Mesenteric fat pad (tissue), 1 donor: ENCODE measurements around the gene ZSWIM5. TPM values are rescaled to one million over a fixed set of nuclear protein-coding genes. Genes with fewer than 3 reads are reported as not detected.
"Not testable (repeated sequence)": the region's sequence is repeated elsewhere in the genome, so short reads cannot be mapped to it uniquely, and the experiment has no call there.

Experiments
- DNase-seq: peaks from one replicate; pipeline ENCODE4 v3.0.0-alpha.2; 2020; ENCODE audit warnings: low spot score
- total RNA-seq: library from RNA; stranded (reverse); fragmentation: NEBNext Ultra II Directional; extraction: Animal tissue kit (Norgen Biotek cat#: 25700); gene quantifications from one replicate; pipeline ENCODE4 v1.2.1, GENCODE V29; 2021
- donor health status: DM: yes; HTN: yes; CAD: no.

The ZSWIM5 gene
- total RNA-seq, 1 donor from 2014 or later, result 0.42 TPM

GRCh38 chr1:45148209-45148825 is 58.1 kb downstream of the ZSWIM5 start:
- DNase-seq, result no peak

- DNase-seq, result no peak
These were observed 59.6 kb downstream of the ZSWIM5 start for GRCh38 chr1:45146833-45147232.

- no peak for DNase-seq
These were observed 65.0 kb downstream of the ZSWIM5 start for GRCh38 chr1:45141247-45142003.

GRCh38 chr1:45136984-45137383 is 69.4 kb downstream of the ZSWIM5 start:
- DNase-seq, result no peak

- DNase-seq, result no peak
These were observed 71.1 kb downstream of the ZSWIM5 start for GRCh38 chr1:45135316-45135715.

GRCh38 chr1:45134461-45134873 is 71.9 kb downstream of the ZSWIM5 start:
- DNase-seq, result no peak

- DNase-seq, result not testable (repeated sequence)
These were observed 73.7 kb downstream of the ZSWIM5 start for GRCh38 chr1:45132719-45133118.

GRCh38 chr1:45123358-45123757 is 83.0 kb downstream of the ZSWIM5 start:
- DNase-seq, result no peak

GRCh38 chr1:45122724-45123123 is 83.7 kb downstream of the ZSWIM5 start:
- DNase-seq, result no peak

GRCh38 chr1:45117766-45118165 is 88.6 kb downstream of the ZSWIM5 start:
- no peak for DNase-seq

- no peak for DNase-seq
These were observed 89.6 kb downstream of the ZSWIM5 start for GRCh38 chr1:45116820-45117219.

- DNase-seq, result no peak
These were observed 90.1 kb downstream of the ZSWIM5 start for GRCh38 chr1:45116340-45116739.

- DNase-seq, result not testable (repeated sequence)
These were observed 91.2 kb downstream of the ZSWIM5 start for GRCh38 chr1:45115198-45115597.

- no peak for DNase-seq
These were observed 93.7 kb downstream of the ZSWIM5 start for GRCh38 chr1:45112661-45113060.

- DNase-seq, result no peak
These were observed 95.2 kb downstream of the ZSWIM5 start for GRCh38 chr1:45111239-45111638.

- DNase-seq, result no peak
These were observed 98.6 kb downstream of the ZSWIM5 start for GRCh38 chr1:45107782-45108181.

GRCh38 chr1:45106864-45107263 is 99.5 kb downstream of the ZSWIM5 start:
- DNase-seq, result not testable (repeated sequence)

GRCh38 chr1:45106156-45106545 is 100.3 kb downstream of the ZSWIM5 start:
- not testable (repeated sequence) for DNase-seq

- DNase-seq, result not testable (repeated sequence)
These were observed 100.8 kb downstream of the ZSWIM5 start for GRCh38 chr1:45105486-45106155.

- DNase-seq, result no peak
These were observed 102.9 kb downstream of the ZSWIM5 start for GRCh38 chr1:45103534-45103933.

- no peak for DNase-seq
These were observed 104.5 kb downstream of the ZSWIM5 start for GRCh38 chr1:45101947-45102346.

GRCh38 chr1:45101528-45101927 is 104.9 kb downstream of the ZSWIM5 start:
- not testable (repeated sequence) for DNase-seq
